Stimulated activated CD4-positive, alpha-beta T cell treated with anti-CD3 and anti-CD28 coated beads, Interleukin-2, amount 100 ng/mL, for 48 hours (primary cell): ENCODE data around the gene SLC25A21.

ENCODE experiments used
- DNase-seq, 2 donors: peaks; one replicate each; pipeline ENCODE4 v3.0.0-alpha.2; 2020

Gene SLC25A21

DNA sequence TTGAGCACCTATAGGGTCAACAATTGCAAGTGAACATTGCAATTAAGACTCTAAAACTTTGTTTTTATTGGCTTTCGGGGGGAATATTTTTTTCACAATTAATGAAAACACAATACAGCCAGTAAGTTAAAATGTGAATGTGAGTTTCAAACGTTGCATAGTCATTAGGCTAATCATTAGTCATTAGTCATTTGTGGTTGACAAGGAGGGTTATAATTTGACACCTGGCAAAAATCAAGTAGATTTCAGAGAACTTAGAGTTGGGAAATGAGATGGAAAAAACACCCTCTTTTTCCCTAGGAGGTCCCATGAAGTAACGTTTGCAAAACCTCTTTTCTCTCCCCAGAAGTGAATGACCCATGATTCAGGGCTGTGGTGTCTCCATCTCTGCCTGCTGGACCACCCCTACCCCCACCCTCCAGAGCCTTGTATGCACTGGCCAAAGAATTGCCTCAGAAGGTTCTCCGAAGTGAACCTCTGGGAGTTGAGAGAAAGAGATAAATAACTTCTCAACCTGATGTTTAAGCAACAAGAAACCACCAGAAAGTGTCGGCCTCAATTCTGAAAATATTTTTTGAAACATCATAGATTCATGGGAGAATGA is 314.5 kb downstream of the SLC25A21 start:
- DNase-seq, result no peak

DNA sequence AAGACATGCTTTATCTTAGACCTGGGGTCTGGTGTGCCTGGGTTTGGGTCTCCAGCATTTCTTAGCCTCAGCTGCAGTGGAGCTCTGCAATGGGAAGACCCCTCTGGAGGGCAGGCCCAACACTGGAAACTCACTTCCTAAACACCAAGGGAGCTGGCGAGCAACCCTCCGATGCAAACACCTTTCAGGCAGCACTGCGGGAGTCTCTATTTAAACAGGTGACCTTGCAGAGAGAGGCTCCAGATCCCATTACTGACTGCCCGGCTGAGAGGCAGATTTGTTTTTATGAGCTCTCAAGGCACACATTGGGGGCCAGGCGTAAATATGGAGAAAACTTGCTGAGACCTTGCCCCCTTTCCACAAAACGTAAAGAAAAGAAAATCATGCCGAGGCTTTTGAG is 315.3 kb downstream of the SLC25A21 start:
- no peak for DNase-seq

DNA sequence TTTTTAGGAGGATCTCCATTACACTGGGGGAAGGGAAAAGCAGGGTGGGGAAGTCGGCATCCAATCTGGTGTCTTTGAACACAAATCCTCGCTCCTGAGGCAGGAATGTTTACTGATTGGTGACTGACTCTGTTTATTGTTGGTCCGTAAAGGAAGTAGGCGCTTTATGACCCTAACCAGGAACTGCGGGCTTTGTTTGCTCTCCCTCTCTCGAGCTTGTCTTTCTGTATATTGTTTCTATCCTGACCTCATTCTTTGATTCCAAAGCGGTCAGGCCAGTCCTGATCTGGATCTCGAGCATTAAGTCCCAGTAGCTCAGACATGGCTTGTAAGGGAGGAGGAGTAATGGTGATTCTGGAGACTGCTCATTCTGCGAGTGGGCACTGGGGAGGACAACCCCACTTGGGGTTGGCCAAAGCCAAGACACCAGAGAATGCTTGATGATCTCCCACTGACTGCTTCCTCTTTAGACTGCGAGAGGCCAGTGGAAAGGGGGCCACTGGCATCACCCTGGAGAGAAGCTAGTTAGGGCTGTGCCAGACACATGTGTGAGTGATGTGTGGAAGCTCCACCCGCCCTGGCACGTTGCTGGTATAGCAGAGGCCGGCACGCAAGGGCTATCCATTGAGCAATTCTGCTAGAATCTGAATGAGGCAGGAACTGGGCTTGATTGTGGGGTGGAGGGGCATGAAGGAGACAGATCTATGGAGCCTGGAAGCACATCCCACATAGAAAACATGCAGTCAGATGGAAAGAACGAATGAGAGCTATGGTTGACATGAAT is 316.1 kb downstream of the SLC25A21 start:
- no peak for DNase-seq

- no peak for DNase-seq
These were observed 317.0 kb downstream of the SLC25A21 start for GRCh38 chr14:36855396-36855795.

DNA sequence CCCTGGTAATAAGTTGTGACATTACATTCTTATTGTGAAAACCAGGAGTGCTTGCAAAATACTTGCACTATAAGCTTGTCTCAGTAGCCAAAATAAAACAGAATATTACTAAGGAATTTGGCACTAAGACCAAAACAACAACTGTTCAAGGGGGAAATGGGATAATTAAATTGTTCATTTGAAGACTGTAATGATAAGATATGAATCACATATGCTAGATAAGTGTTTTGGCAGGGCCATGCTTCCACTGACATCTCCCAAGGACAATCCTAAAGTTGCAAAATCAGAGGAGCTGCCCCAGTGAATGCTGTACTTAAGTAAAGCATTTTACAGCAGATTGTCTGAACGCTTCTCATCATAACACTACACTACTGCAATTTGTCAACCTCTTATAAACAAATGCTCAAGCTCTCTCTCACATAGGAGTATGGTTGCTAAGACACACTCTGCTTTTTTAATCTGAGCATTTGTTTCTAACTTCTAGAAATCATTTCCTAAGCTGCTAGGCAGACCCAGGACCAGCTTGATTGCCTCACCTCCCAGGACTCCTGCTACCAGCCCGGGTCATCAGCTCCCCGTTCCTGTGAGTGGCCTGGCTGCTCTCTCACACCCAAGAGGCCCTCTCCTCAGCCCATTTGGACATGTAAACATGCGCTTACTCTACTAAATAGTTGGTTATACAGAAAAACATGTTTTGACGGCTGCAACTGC is 319.3 kb downstream of the SLC25A21 start:
- no peak for DNase-seq

GRCh38 chr14:36848213-36848612 is 324.2 kb downstream of the SLC25A21 start:
- no peak for DNase-seq

- no peak for DNase-seq
These were observed 325.0 kb downstream of the SLC25A21 start for GRCh38 chr14:36847366-36847765.

GRCh38 chr14:36845356-36846012 is 326.9 kb downstream of the SLC25A21 start:
- no peak for DNase-seq

GRCh38 chr14:36844443-36845195 is 327.8 kb downstream of the SLC25A21 start:
- DNase-seq, result no peak

GRCh38 chr14:36843410-36843809 is 329.0 kb downstream of the SLC25A21 start:
- no peak for DNase-seq

DNA sequence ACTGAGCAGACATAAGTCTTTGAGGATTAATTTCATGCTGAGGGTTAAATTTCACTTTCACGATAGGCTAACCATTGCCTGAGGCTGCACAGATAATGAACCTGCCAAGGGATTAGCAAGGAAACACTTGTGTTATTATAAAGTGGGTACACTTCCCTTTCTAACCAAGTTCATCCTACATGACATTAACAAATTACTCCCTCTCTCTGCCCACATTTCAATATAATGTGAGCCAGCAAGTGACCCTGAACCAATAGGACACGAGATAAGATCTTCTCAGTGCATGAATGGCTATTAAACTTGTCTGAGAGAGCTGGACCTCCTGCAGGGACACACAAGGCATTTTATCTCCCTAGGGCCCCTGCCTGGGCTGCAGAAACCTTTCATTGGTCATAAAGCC is 337.3 kb downstream of the SLC25A21 start:
- DNase-seq, result no peak

DNA sequence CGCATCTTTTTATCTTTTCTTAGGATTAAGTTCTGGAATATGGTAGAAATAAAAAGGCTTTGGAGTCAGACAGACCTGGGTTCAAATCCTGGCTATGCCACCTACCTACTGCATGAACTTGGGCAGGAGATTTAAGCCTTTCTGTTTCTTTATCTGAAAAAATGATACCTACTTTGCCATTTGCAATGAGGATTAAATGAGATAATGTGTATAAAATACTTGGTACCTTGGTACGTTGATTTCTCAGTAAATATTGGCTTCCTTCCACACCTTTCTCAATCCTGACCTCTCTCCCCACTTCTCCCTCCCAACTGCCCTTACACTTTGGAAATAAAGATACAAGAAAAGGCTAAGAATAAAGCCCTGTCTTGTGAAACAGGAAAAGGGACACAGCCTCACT is 338.1 kb downstream of the SLC25A21 start:
- DNase-seq, result no peak

DNA sequence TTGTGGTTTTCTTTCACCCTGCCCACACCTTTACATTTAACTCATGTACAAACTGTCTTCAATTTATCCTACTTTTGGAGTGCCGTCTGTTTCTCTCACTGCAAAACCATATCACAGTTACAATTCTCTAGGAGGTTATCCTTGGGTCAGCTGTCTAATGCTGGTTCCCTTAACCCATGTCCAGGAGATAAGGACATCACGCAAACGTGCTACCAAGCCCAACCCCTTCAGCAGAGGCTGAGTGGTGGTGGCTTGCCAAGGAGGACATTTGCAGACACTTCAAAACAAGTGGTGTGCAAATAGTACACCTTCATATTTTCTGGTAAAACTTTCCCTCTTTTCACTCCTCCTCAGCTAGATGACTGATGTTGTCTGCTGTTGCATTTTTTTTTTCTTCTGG is 342.9 kb downstream of the SLC25A21 start:
- no peak for DNase-seq

DNA sequence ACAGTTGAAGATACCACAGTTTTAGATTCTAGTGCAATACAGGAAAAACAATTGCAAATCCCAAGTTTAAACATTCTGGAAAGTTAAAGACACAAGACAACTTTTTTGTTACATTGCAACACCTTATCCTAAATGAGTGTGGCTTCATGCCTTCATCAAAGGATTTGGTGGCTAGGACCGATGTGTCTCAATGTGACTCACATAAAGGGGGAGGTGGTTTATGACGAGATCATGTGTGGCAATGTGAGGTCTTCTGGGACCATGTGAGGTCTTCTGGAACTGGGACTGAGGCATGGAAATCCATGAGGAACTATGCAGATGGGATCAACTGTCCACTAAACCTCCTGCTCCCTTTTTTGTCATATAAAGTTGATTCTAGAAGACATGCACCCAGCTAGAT is 344.5 kb downstream of the SLC25A21 start:
- DNase-seq, result no peak

GRCh38 chr14:36826614-36827013 is 345.8 kb downstream of the SLC25A21 start:
- no peak for DNase-seq

DNA sequence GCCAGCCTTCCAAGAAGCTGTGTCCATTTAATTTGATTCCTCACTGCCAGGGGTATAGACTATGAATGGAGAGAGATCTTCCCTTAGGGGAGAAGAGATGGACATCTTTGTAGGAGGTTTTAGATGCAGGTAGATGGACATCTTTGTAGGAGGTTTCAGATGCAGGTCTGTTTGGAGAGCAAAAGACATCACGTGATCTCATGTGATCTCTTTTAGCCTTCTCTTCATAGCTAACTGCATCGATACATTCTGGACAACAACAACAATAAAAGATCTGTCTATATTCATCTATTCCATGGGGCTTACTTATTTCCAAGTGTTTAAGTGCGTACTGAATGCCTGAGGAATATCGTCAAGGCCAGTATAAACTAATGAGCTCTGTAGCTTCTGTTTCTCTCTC is 347.6 kb downstream of the SLC25A21 start:
- no peak for DNase-seq

DNA sequence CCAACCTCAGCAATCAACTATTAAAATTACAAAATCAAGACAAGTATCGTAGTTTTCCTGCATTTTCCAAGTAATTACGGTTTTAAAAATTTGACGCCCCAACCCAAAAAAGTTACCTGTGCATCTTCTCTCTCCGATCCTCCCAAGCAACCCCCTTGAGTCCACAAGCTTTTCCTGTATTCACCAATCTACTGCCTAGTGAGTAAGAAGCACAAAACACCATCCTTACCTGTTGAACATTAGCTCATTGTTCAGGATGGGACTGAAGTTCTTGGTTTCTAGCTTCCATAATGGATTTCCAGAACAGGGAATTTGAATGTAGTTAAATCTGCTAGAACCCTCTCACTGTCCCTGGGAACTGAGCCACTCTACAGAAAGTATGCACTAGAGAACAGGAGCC is 348.8 kb downstream of the SLC25A21 start:
- DNase-seq, result no peak

DNA sequence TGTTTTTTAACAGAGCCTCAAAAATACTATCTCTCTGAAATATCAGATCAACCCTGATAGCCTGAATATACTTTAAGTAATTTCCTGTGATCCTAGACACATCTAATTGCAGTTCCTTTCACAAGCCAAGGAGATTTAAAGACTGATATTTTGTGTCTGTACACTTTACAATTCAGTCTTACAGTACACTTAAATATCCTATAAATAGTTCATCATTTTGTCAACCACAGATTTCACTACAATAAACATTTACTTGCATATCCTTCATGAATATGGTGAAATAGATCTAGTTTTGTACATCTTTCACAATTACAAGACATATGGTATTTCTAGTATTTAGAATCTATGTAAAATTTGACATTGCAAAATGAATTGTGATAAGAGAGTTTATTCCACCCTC is 349.7 kb downstream of the SLC25A21 start:
- DNase-seq, result no peak

DNA sequence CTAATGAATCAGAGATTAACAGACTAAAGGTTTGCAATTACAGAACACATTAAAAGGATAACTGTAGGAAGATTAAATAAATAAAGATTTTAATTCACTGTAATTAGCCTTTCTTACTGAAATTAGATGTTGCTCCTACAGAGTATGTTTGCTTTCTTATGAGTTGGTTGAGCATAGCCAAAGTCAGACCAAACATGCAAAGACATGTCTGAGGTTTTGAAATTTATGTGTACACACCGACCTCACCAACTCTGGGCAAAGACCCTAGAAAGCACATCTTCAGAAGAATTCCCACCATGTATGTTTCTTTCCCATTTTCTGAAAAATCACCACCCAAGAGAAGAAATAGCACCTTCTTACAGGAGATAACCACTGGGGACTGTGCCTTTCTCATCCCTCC is 351.5 kb downstream of the SLC25A21 start:
- no peak for DNase-seq

- DNase-seq, result no peak
These were observed 352.2 kb downstream of the SLC25A21 start for GRCh38 chr14:36820111-36820709.

DNA sequence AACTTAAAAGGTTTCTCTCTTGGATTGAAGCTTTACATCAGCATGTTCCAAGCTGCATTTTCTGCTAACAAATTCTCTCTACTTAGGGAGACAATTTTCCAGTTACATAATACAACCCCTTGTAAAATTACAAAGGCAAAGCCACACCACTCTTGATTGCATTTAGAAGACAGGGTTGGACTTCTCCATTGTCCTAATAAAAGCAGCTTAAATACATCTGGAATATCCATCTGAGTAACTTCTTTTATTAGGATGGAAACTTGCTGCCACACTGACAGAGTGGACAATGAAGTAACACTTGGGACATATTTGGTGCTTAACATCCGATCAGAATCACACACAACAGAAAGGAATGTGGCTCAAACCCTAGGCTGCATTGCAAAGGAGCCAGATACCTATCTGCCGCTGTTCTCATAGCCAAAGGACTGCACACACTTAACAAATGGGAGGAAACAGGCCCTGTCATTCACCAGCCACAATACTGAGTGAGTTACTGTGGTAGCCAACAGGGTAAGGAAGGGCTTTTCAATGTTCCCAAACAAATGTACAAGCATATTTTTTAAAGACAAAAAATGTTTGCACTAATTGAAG is 353.5 kb downstream of the SLC25A21 start:
- DNase-seq, result no peak

- no peak for DNase-seq
These were observed 354.2 kb downstream of the SLC25A21 start for GRCh38 chr14:36818246-36818645.
